Left lung (tissue), 10 donors: ENCODE data around the gene SWSAP1. TPM values are rescaled to one million over a fixed set of nuclear protein-coding genes. Genes with fewer than 3 reads are reported as not detected.
A peak's percentile ranks its signal among the peaks of the same experiment; 100 is the strongest.
"Not testable (repeated sequence)": the region's sequence is repeated elsewhere in the genome, so short reads cannot be mapped to it uniquely, and the experiment has no call there.

Experiments used
- ATAC-seq: fragments of 200-7000 bp; cut with Tn5 transposase; one replicate; pipeline ENCODE4 v1.9.1; 2020; ENCODE audit warnings: moderate library complexity
- DNase-seq, 4 donors: peaks; one replicate each; pipeline ENCODE4 v3.0.0-alpha.2; 2013 to 2020
- H3K27ac ChIP-seq, 2 donors: fragments of 200-600 bp; sonication (generic) in 1 of 2; one replicate each; pipeline versions ENCODE4 v1.5.0 to v1.8.0; 2020 to 2021
- H3K27me3 ChIP-seq, 2 donors: fragments of 200-600 bp; sonication (generic) in 1 of 2; one replicate each; pipeline versions ENCODE4 v1.5.0 to v1.8.0; 2020 to 2021
- H3K36me3 ChIP-seq, 2 donors: fragments of 200-600 bp; sonication (generic) in 1 of 2; one replicate each; pipeline versions ENCODE4 v1.5.0 to v1.8.0; 2020 to 2021
- H3K4me1 ChIP-seq, 2 donors: fragments of 200-600 bp; one replicate each; pipeline ENCODE4 v1.8.0; 2021
- H3K4me3 ChIP-seq, 2 donors: fragments of 200-600 bp; sonication (generic) in 1 of 2; one replicate each; pipeline versions ENCODE4 v1.5.0 to v1.8.0; 2020 to 2021; ENCODE audit warnings: mild to moderate bottlenecking in 1 of 2
- H3K9me3 ChIP-seq, 2 donors: fragments of 200-600 bp; sonication (generic) in 1 of 2; one replicate each; pipeline versions ENCODE4 v1.5.0 to v1.8.0; 2020 to 2021
- CTCF ChIP-seq, 2 donors: fragments of 200-600 bp; sonication (generic) in 1 of 2; IDR thresholded peaks; one replicate each; pipeline versions ENCODE4 v1.5.0 to v1.8.0; 2021; ENCODE audit warnings: antibody characterized with exemption in 2 of 2
- intact Hi-C, 2 donors: fragments of 100-400 bp; cut with DNase I; formaldehyde crosslinking; loops; one replicate each; pipeline versions ENCODE4 v1.11.2 to v1.14.2; 2022
- polyA plus RNA-seq, 6 donors: library from polyadenylated mRNA; unstranded; fragments of 120-200 nt; gene quantifications; one replicate each; pipeline ENCODE4 v1.2.1, GENCODE V29; 2013; ENCODE audit not compliant: insufficient read length in 6 of 6
- total RNA-seq, 2 donors: library from RNA; stranded (reverse); fragmentation: NEBNext Ultra II Directional; extraction: Animal tissue kit (Norgen Biotek cat#: 25700); gene quantifications; one replicate each; pipeline ENCODE4 v1.2.1, GENCODE V29; 2021
- donor health status: DM: no; HTN: yes; CAD: no.
- donor health status: DM: no; HTN: no; CAD: no.

Gene SWSAP1
- total and polyA plus RNA-seq, 8 donors = 1.8 to 3.2 (median 2.8) TPM

- DNase-seq (no peak), ATAC-seq (no peak)
- H3K4me3 ChIP-seq = peak overlapping the region in 1 of 2 donors; percentile 80
- peaks cover 0 to 48% of the 10 kb centered on the region in 2 donors for H3K36me3 ChIP-seq
- peak overlapping the region in 1 of 2 donors; percentile 80 for H3K27ac ChIP-seq
- H3K27me3 ChIP-seq = no peaks in the 10 kb centered on the region
- peaks cover 6 to 34% of the 10 kb centered on the region in 2 donors for H3K4me1 ChIP-seq
- TF ChIP-seq CTCF (IDR thresholded peaks at IDR 0.05) = no peak
- no peaks in the 10 kb centered on the region for H3K9me3 ChIP-seq
- intact Hi-C loops = no loop called here
These were observed 36.3 kb upstream of the SWSAP1 start for GRCh38 chr19:11338121-11338520.

GRCh38 chr19:11338569-11339253 is 35.8 kb upstream of the SWSAP1 start:
- DNase-seq = no peak

DNA sequence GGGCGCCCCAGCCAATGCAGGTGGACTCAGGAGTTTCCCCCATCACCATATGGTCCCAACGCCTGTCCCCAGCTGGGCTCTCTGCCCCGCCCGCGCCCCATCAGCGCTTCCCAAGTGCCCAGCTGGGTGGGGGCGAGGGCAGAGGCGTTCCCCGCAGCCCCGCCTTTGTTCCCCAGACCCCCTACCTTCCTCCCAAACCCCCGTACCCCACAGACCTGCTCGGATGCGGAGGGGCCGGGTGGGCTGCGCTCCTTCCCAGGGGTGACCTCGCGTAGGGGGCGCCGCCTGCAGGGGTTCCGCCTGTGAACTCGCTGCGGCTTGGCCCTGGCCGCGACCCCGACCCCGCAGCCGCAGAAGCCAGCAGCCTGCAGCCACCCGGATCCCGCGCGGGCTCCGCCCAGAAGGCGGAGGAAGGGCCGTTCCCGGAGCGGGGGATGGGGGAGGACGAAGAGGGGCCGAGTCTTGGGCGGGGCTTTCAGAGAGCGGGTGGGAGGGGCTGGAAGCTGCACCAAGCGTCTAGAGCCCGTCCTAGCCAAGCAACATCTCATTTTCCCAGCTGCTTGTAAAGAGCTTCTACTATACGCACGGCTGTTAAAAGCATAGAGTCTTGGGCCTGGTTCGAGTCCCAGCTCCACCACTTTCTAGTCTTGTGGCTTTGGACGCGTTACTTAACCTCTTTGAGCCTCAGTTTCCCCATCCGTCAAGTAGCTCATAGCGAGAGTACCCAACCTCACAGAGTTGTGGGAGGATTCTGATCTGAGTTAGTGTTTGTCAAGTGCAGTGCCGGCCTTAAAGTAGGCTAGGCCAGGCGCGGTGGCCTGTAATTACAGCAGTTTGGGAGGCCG is 35.0 kb upstream of the SWSAP1 start, which contains the start of gene RAB3D:
TSS of gene RAB3D (minus strand) at position 404 of the 845 bp plus-strand sequence. CDS start 2,258 bp downstream, outside the sequence.
- intact Hi-C loops = no loop called here
- ATAC-seq = peak; percentile 98

More at GRCh38 chr19:11338569-11339253, 35.8 kb upstream of the SWSAP1 start:
- H3K27me3 ChIP-seq = no peaks in the 10 kb centered on the region
- H3K9me3 ChIP-seq = no peaks in the 10 kb centered on the region
- peak overlapping the region; percentile 72 to 80 for H3K4me3 ChIP-seq
- H3K4me1 ChIP-seq = peaks cover 6 to 40% of the 10 kb centered on the region in 2 donors
- H3K36me3 ChIP-seq = peaks cover 0 to 42% of the 10 kb centered on the region in 2 donors
- no peak for TF ChIP-seq CTCF (IDR thresholded peaks at IDR 0.05)
- ATAC-seq = peak; percentile 71
- intact Hi-C loops = no loop called here
- peak overlapping the region; percentile 65 to 80 for H3K27ac ChIP-seq

GRCh38 chr19:11340099-11340467 is 34.4 kb upstream of the SWSAP1 start:
- intact Hi-C loops, H3K9me3 ChIP-seq, H3K27me3 ChIP-seq, DNase-seq, ATAC-seq: not testable (repeated sequence)
- Histone ChIP-seq H3K27ac (peak overlapping the region in 1 of 2 donors; percentile 80), H3K4me1 (peaks cover 16 to 54% of the 10 kb centered on the region in 2 donors), H3K36me3 (peaks cover 0 to 28% of the 10 kb centered on the region in 2 donors), H3K4me3 (peak overlapping the region; percentile 72 to 80)

More for the DNA sequence above, 35.0 kb upstream of the SWSAP1 start, which contains the start of gene RAB3D:
- DNase-seq = peak; percentile 88 to 99 (median 96)
- H3K9me3 ChIP-seq = no peaks in the 10 kb centered on the region
- TF ChIP-seq CTCF (IDR thresholded peaks at IDR 0.05) = no peak
- peaks cover 10 to 48% of the 10 kb centered on the region in 2 donors for H3K4me1 ChIP-seq
- peak within 1 kb of the TSS; percentile 72 to 80 for H3K4me3 ChIP-seq
- H3K36me3 ChIP-seq = peaks cover 0 to 34% of the 10 kb centered on the region in 2 donors
- H3K27me3 ChIP-seq = no peaks in the 10 kb centered on the region
- peak within 1 kb of the TSS; percentile 65 to 80 for H3K27ac ChIP-seq

GRCh38 chr19:11342429-11342828 is 32.0 kb upstream of the SWSAP1 start:
- ATAC-seq = no peak
- peaks cover 21 to 55% of the 10 kb centered on the region in 2 donors for H3K4me1 ChIP-seq
- intact Hi-C loops = no loop called here
- peaks cover 0 to 6% of the 10 kb centered on the region in 2 donors for H3K36me3 ChIP-seq
- H3K27ac ChIP-seq = no peak overlapping the region
- H3K27me3 ChIP-seq = no peaks in the 10 kb centered on the region
- H3K9me3 ChIP-seq = no peaks in the 10 kb centered on the region
- no peak overlapping the region for H3K4me3 ChIP-seq
- DNase-seq = no peak
- no peak for TF ChIP-seq CTCF (IDR thresholded peaks at IDR 0.05)
